Peyer's patch (tissue), 4 donors: ENCODE measurements around the gene DHTKD1.

Source experiments
- CTCF ChIP-seq, 6 experiments: fragments of 450-650 bp in 4 of 6; fragments of 200-600 bp in 2 of 6; sonication (generic) in 1 of 6; IDR thresholded peaks; one replicate each; pipeline ENCODE4 v1.5.1; 2017 to 2019; ENCODE audit warnings: antibody characterized with exemption in 6 of 6, mild to moderate bottlenecking in 3 of 6, moderate library complexity in 1 of 6
- POLR2A ChIP-seq, 2 donors: fragments of 450-650 bp; IDR thresholded peaks; one replicate each; pipeline ENCODE4 v1.5.1; 2017; ENCODE audit warnings: antibody characterized with exemption in 2 of 2, mild to moderate bottlenecking in 2 of 2, moderate library complexity in 2 of 2

- TF ChIP-seq CTCF (IDR thresholded peaks at IDR 0.05) (no peak), POLR2A (IDR thresholded peaks at IDR 0.05) (no peak)
Measured at GRCh38 chr10:12073526-12073925, 4.8 kb downstream of the DHTKD1 start.
